Natural killer cell (primary cell): ENCODE data around the gene SPSB2. TPM values are rescaled to one million over a fixed set of nuclear protein-coding genes. Genes with fewer than 3 reads are reported as not detected.

Experiments used
- ATAC-seq, 3 donors: fragments of 150-1000 bp in 2 of 3; fragments of 200-7000 bp in 1 of 3; cut with Tn5 transposase; 1 replicate in 1 of 3; 2 replicates in 2 of 3; pipeline ENCODE4 v1.10.0; 2021; ENCODE audit warnings: mild to moderate bottlenecking in 2 of 3, moderate library complexity in 2 of 3
- DNase-seq, 2 donors: peaks; one replicate each; pipeline versions ENCODE4 v3.0.0 to v3.0.0-alpha.2; 2013 to 2021; ENCODE audit warnings: mixed read lengths in 1 of 2
- H3K27ac ChIP-seq: one replicate; pipeline ENCODE4 v1.5.1; 2013; ENCODE audit warnings: mild to moderate bottlenecking, low read length
- H3K27me3 ChIP-seq: one replicate; pipeline ENCODE4 v1.6.1; 2013; ENCODE audit warnings: low read length; ENCODE audit not compliant: control insufficient read depth, insufficient read depth
- H3K36me3 ChIP-seq: one replicate; pipeline ENCODE4 v1.6.1; 2013; ENCODE audit warnings: low read length; ENCODE audit not compliant: control insufficient read depth, insufficient read depth
- H3K4me1 ChIP-seq: one replicate; pipeline ENCODE4 v1.6.1; 2013; ENCODE audit warnings: low read length; ENCODE audit not compliant: control insufficient read depth, insufficient read depth
- H3K4me3 ChIP-seq: one replicate; pipeline ENCODE4 v1.5.1; 2013; ENCODE audit warnings: low read length
- H3K9me3 ChIP-seq: one replicate; pipeline ENCODE4 v1.6.1; 2013; ENCODE audit warnings: low read length; ENCODE audit not compliant: control insufficient read depth, insufficient read depth
- H3K27ac Mint-ChIP-seq, 2 donors: one replicate each; pipeline ENCODE4 v1.8.0; 2022; ENCODE audit warnings: mild to moderate bottlenecking in 2 of 2, mixed read lengths in 2 of 2, moderate library complexity in 1 of 2
- H3K27me3 Mint-ChIP-seq, 2 donors: one replicate each; pipeline ENCODE4 v1.8.0; 2022; ENCODE audit warnings: low read depth in 2 of 2, mixed read lengths in 2 of 2
- H3K36me3 Mint-ChIP-seq: one replicate; pipeline ENCODE4 v1.8.0; 2022; ENCODE audit warnings: mixed read lengths
- H3K4me1 Mint-ChIP-seq, 2 donors: one replicate each; pipeline ENCODE4 v1.8.0; 2022; ENCODE audit warnings: mixed read lengths in 2 of 2
- H3K4me3 Mint-ChIP-seq: one replicate; pipeline ENCODE4 v1.8.0; 2022; ENCODE audit warnings: mild to moderate bottlenecking, moderate library complexity, mixed read lengths
- H3K9me3 Mint-ChIP-seq, 2 donors: one replicate each; pipeline ENCODE4 v1.8.0; 2022; ENCODE audit warnings: mixed read lengths in 2 of 2
- CTCF ChIP-seq: fragments of 200-600 bp; IDR thresholded peaks from one replicate; pipeline ENCODE4 v1.8.0; 2022; ENCODE audit warnings: antibody characterized with exemption
- WGBS: methylation state at CpG from one replicate; pipeline ENCODE4 v1.1.7; 2013; ENCODE audit warnings: missing lambda C conversion rate; ENCODE audit not compliant: insufficient coverage; 5-methylcytosine and 5-hydroxymethylcytosine counted together
- intact Hi-C: fragments of 100-400 bp; cut with micrococcal nuclease; formaldehyde crosslinking; loops from one replicate; pipeline ENCODE4 v1.14.2; 2022
- total RNA-seq, 4 donors: library from RNA; stranded (reverse); fragments of 120-200 nt in 1 of 4; gene quantifications; one replicate each; pipeline versions ENCODE4 v1.2.3 to v1.2.4, GENCODE V29; 2013 to 2022

The SPSB2 gene
- total RNA-seq, 3 donors from 2014 or later (not counting 1 experiment from before 2014, with no cell fraction given), result 8.1 to 19.1 (median 8.4) TPM

- peak overlapping the region; percentile 31 for H3K4me3 Mint-ChIP-seq
- DNase-seq, result peak; percentile 60 to 88
These were observed 47.5 kb downstream of the SPSB2 start for GRCh38 chr12:6825398-6826124.

GRCh38 chr12:6824901-6825381, 48.2 kb downstream of the SPSB2 start:
- Mint-ChIP-seq H3K9me3 (no peaks in the 10 kb centered on the region), H3K4me1 (peaks cover 20 to 39% of the 10 kb centered on the region in 2 donors), H3K27ac (no peak overlapping the region), H3K27me3 (peaks cover 50 to 71% of the 10 kb centered on the region in 2 donors), H3K4me3 (no peak overlapping the region), H3K36me3 (no peaks in the 10 kb centered on the region)
- H3K4me3 ChIP-seq, result no peak overlapping the region
- DNase-seq (no peak), ATAC-seq (no peak)
- peaks cover 33% of the 10 kb centered on the region for H3K4me1 ChIP-seq
- intact Hi-C loops, result loop anchor here (5.0 kb wide), 1 partner anchor 73 kb away; the partner anchor contains the start of gene MLF2
- H3K27me3 ChIP-seq, result peaks cover 51% of the 10 kb centered on the region
- H3K36me3 ChIP-seq, result no peaks in the 10 kb centered on the region
- TF ChIP-seq CTCF, result no peak
- H3K9me3 ChIP-seq, result no peaks in the 10 kb centered on the region
- H3K27ac ChIP-seq, result no peak overlapping the region
- WGBS, result 79% methylated on average over 11 of the region's 12 CpGs

More at GRCh38 chr12:6825398-6826124, 47.5 kb downstream of the SPSB2 start:
- H3K4me1 Mint-ChIP-seq, result peaks cover 20 to 39% of the 10 kb centered on the region in 2 donors
- WGBS, result 19% methylated on average over 18 of the region's 19 CpGs
- no peaks in the 10 kb centered on the region for H3K36me3 ChIP-seq
- H3K27me3 ChIP-seq, result peaks cover 52% of the 10 kb centered on the region
- no peaks in the 10 kb centered on the region for H3K9me3 Mint-ChIP-seq
- H3K27ac Mint-ChIP-seq, result no peak overlapping the region
- H3K9me3 ChIP-seq, result no peaks in the 10 kb centered on the region
- H3K27me3 Mint-ChIP-seq, result peaks cover 55 to 73% of the 10 kb centered on the region in 2 donors
- no peak overlapping the region for H3K4me3 ChIP-seq
- H3K27ac ChIP-seq, result no peak overlapping the region
- peaks cover 33% of the 10 kb centered on the region for H3K4me1 ChIP-seq
- intact Hi-C loops, result loop anchor here (5.0 kb wide), 1 partner anchor 73 kb away; the partner anchor contains the start of gene MLF2
- peak; percentile 57 to 72 (median 67) for ATAC-seq
- H3K36me3 Mint-ChIP-seq, result no peaks in the 10 kb centered on the region
- peak; percentile 64 for TF ChIP-seq CTCF

- Histone ChIP-seq H3K27ac (no peak overlapping the region), H3K4me3 (no peak overlapping the region), H3K9me3 (no peaks in the 10 kb centered on the region), H3K27me3 (peaks cover 45% of the 10 kb centered on the region), H3K4me1 (peaks cover 26% of the 10 kb centered on the region), H3K36me3 (no peaks in the 10 kb centered on the region)
- intact Hi-C loops, result no loop called here
- ATAC-seq (no peak), DNase-seq (no peak)
- WGBS, result 92% methylated on average over 37 of the region's 37 CpGs
- Mint-ChIP-seq H3K27ac (no peak overlapping the region), H3K9me3 (no peaks in the 10 kb centered on the region), H3K36me3 (no peaks in the 10 kb centered on the region), H3K4me1 (peaks cover 15 to 34% of the 10 kb centered on the region in 2 donors), H3K27me3 (peaks cover 50 to 67% of the 10 kb centered on the region in 2 donors), H3K4me3 (no peak overlapping the region)
- no peak for TF ChIP-seq CTCF
These were observed 48.9 kb downstream of the SPSB2 start for GRCh38 chr12:6824085-6824775.
